CD14-positive monocyte (primary cell): ENCODE data around the gene ZFAND2B. TPM values are rescaled to one million over a fixed set of nuclear protein-coding genes. Genes with fewer than 3 reads are reported as not detected.

Experiments used
- DNase-seq, 3 donors: peaks; one replicate each; pipeline ENCODE4 v3.0.0-alpha.2; 2011 to 2022
- H2AFZ ChIP-seq: 2 replicates; pipeline ENCODE4 v1.6.0; 2012; ENCODE audit warnings: mild to moderate bottlenecking, low read depth, low read length, inconsistent platforms; ENCODE audit not compliant: insufficient read depth, poor library complexity, severe bottlenecking
- H3K27ac ChIP-seq, 2 donors: 1 replicate in 1 of 2; 2 replicates in 1 of 2; pipeline ENCODE4 v1.5.1; 2012 to 2013; ENCODE audit warnings: low read length in 2 of 2, control low read depth in 1 of 2, inconsistent platforms in 1 of 2, low read depth in 1 of 2, mild to moderate bottlenecking in 1 of 2
- H3K27me3 ChIP-seq, 2 donors: one replicate each; pipeline versions ENCODE4 v1.6.0 to v1.6.1; 2011 to 2013; ENCODE audit warnings: low read length in 2 of 2; ENCODE audit not compliant: control insufficient read depth in 2 of 2, insufficient read depth in 2 of 2
- H3K36me3 ChIP-seq, 2 donors: replicated peaks in 1 of 2; 1 replicate in 1 of 2; 2 replicates in 1 of 2; pipeline versions ENCODE4 v1.5.1 to v1.6.1; 2012 to 2013; ENCODE audit warnings: low read length in 2 of 2, control low read depth in 1 of 2, inconsistent platforms in 1 of 2, mild to moderate bottlenecking in 1 of 2; ENCODE audit not compliant: insufficient read depth in 2 of 2, control insufficient read depth in 1 of 2
- H3K4me1 ChIP-seq, 2 donors: 1 replicate in 1 of 2; 2 replicates in 1 of 2; pipeline versions ENCODE4 v1.5.1 to v1.6.1; 2012 to 2013; ENCODE audit warnings: low read length in 2 of 2, control low read depth in 1 of 2, inconsistent platforms in 1 of 2, mild to moderate bottlenecking in 1 of 2, moderate library complexity in 1 of 2; ENCODE audit not compliant: insufficient read depth in 2 of 2, control insufficient read depth in 1 of 2
- H3K4me2 ChIP-seq: replicated peaks from 2 replicates; pipeline ENCODE3; 2012; ENCODE audit warnings: low read length, moderate library complexity, mild to moderate bottlenecking; ENCODE audit not compliant: poor library complexity, severe bottlenecking; ENCODE audit errors: extremely low read depth
- H3K4me3 ChIP-seq, 3 experiments: fragments of 200-600 bp in 1 of 3; sonication (generic) in 1 of 3; replicated peaks in 1 of 3; 1 replicate in 2 of 3; 2 replicates in 1 of 3; pipeline ENCODE4 v1.5.1; 2011 to 2013; ENCODE audit warnings: low read length in 3 of 3, mild to moderate bottlenecking in 3 of 3, control low read depth in 2 of 3, low read depth in 2 of 3, inconsistent platforms in 1 of 3, moderate library complexity in 1 of 3
- H3K79me2 ChIP-seq: 2 replicates; pipeline ENCODE4 v1.6.0; 2012; ENCODE audit warnings: mild to moderate bottlenecking, control low read depth, inconsistent platforms, low read length, moderate library complexity; ENCODE audit not compliant: insufficient read depth
- H3K9ac ChIP-seq: 2 replicates; pipeline ENCODE4 v1.6.0; 2017; ENCODE audit warnings: low read length, mild to moderate bottlenecking; ENCODE audit not compliant: insufficient read depth, poor library complexity, severe bottlenecking
- H3K9me3 ChIP-seq, 2 donors: replicated peaks in 1 of 2; 1 replicate in 1 of 2; 2 replicates in 1 of 2; pipeline versions ENCODE4 v1.5.1 to v1.6.1; 2012 to 2013; ENCODE audit warnings: low read length in 2 of 2, control low read depth in 1 of 2; ENCODE audit not compliant: control insufficient read depth in 1 of 2, insufficient read depth in 1 of 2
- H4K20me1 ChIP-seq: 2 replicates; pipeline ENCODE4 v1.6.0; 2012; ENCODE audit warnings: mild to moderate bottlenecking, low read length, control low read depth, moderate library complexity; ENCODE audit not compliant: insufficient read depth
- H3K27ac Mint-ChIP-seq, 7 donors: one replicate each; pipeline ENCODE4 v1.8.0; 2020; ENCODE audit warnings: mild to moderate bottlenecking in 7 of 7, mixed read lengths in 7 of 7, moderate library complexity in 6 of 7, inconsistent platforms in 2 of 7
- H3K27me3 Mint-ChIP-seq, 3 donors: one replicate each; pipeline ENCODE4 v1.8.0; 2021 to 2022; ENCODE audit warnings: low read depth in 3 of 3, mild to moderate bottlenecking in 3 of 3, mixed read lengths in 3 of 3, moderate library complexity in 3 of 3, inconsistent platforms in 1 of 3
- H3K36me3 Mint-ChIP-seq, 2 donors: one replicate each; pipeline ENCODE4 v1.8.0; 2020; ENCODE audit warnings: mixed read lengths in 2 of 2, inconsistent platforms in 1 of 2, mild to moderate bottlenecking in 1 of 2
- H3K4me1 Mint-ChIP-seq: one replicate; pipeline ENCODE4 v1.8.0; 2020; ENCODE audit warnings: mild to moderate bottlenecking, mixed read lengths
- H3K4me3 Mint-ChIP-seq, 2 donors: one replicate each; pipeline ENCODE4 v1.8.0; 2020; ENCODE audit warnings: mild to moderate bottlenecking in 2 of 2, mixed read lengths in 2 of 2, moderate library complexity in 1 of 2
- H3K9me3 Mint-ChIP-seq, 7 donors: one replicate each; pipeline ENCODE4 v1.8.0; 2020 to 2022; ENCODE audit warnings: mixed read lengths in 7 of 7, mild to moderate bottlenecking in 6 of 7, moderate library complexity in 6 of 7, inconsistent platforms in 2 of 7
- WGBS: methylation state at CpG from one replicate; pipeline ENCODE4 v1.1.5; 2013; ENCODE audit warnings: missing lambda C conversion rate; ENCODE audit not compliant: insufficient coverage; 5-methylcytosine and 5-hydroxymethylcytosine counted together
- intact Hi-C, 2 donors: fragments of 100-400 bp; cut with micrococcal nuclease; formaldehyde crosslinking; loops; one replicate each; pipeline versions ENCODE4 v1.15.0 to v1.15.1; 2023
- polyA plus RNA-seq, 3 donors: library from polyadenylated mRNA; depleted of rRNA in 1 of 3; unstranded in 2 of 3; stranded (reverse) in 1 of 3; fragments of 300-500 nt in 2 of 3; fragments of >200 nt in 1 of 3; fragmentation: Illumina TruSeq in 2 of 3; gene quantifications; 1 replicate in 2 of 3; 2 replicates in 1 of 3; pipeline ENCODE4 v1.2.3, GENCODE V29; 2012 to 2021
- TF ChIP-seq, protein P1 (sequence below): fragments of 200-600 bp; IDR thresholded peaks from one replicate; pipeline ENCODE4 v1.8.0; 2022; ENCODE audit warnings: antibody characterized with exemption, mild to moderate bottlenecking

ZFAND2B gene
- polyA plus RNA-seq, 3 donors = 45.7 to 98.9 (median 53.2) TPM

DNA sequence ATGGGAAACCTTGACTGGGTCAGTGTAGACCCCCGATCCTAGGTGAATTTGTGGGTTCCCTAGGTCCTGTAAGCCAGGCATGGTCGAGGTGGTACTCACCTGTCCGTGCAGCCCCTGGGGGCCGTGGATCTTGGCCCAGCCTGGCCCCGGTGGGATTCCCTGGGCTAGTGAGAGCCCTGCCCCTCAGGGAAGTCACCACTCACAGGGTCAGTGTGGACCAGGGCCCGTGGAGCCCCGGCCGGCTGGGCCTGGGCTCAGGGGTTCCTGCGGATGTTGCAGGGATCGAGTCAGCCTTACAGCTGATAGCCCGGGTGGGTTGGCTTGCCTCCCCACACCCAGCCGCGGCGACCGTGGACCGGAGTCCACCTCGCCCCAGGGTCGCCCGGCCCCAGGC lies 22.3 kb downstream of the ZFAND2B start:
- peaks cover 27% of the 10 kb centered on the region for H3K79me2 ChIP-seq
- intact Hi-C loops = loop anchor here in 1 of 2 donors (5.0 kb wide), 1 partner anchor 68 kb away; no protein-coding TSS in a partner anchor

DNA sequence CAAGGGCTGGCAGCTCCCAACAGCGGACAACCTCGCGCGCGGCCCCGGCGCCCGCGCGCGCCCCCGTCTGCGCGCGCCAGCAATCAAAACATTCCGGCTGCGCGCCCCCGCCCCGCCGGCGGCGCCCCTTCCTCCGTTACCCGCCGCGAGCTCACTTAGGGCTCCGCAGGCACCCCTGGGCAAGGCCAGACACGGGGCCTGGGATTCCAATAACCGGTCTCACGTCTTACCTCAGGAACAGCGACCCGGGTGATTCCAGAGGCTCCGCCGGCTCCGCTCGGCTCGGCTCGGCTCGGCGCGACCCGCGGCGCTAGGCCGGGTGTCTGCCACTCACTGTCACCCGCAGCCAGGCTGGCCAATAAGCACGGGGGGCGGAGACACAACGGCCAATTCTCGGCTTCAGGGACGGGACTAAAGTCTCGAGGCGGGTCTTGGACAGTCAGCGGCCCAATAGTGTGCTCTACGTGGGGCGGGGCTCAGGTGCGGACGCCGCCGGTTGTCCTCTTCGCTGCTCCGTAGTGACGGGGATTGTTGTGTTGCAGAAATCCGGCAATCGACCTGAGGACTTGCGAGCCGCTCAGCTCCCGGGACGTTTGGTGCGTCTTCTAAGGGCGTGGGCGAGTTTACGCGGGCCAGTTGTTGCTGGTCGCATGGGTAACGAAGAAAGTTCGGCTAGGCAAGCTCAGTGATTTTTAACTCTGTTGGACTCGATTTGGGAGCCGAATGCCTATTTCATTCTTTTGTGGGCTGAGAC lies 22.9 kb downstream of the ZFAND2B start, which contains the start of the genes ANKZF1 and ATG9A:
Gene ANKZF1, plus strand, starts transcription at position 502 of the 754 bp plus-strand sequence. CDS start 452 bp downstream, outside the sequence.
Gene ATG9A, minus strand, starts transcription at position 332 of the 754 bp plus-strand sequence. CDS start 1,612 bp downstream, outside the sequence.
- Histone ChIP-seq H3K79me2 (peaks cover 27% of the 10 kb centered on the region), H3K4me3 (peak within 1 kb of the TSS; percentile 80 to 89 (median 81)), H3K27me3 (peaks cover 0 to 12% of the 10 kb centered on the region in 2 donors), H3K4me1 (peaks cover 45 to 48% of the 10 kb centered on the region in 2 donors), H3K27ac (peak within 1 kb of the TSS; percentile 67 to 86), H3K9ac (peak within 1 kb of the TSS; percentile 89), H3K4me2 (peak within 1 kb of the TSS; percentile 96), H4K20me1 (peaks cover 50% of the 10 kb centered on the region), H3K36me3 (peaks cover 32 to 48% of the 10 kb centered on the region in 2 donors), H3K9me3 (no peaks in the 10 kb centered on the region), H2AFZ (peak within 1 kb of the TSS; percentile 82)
- H3K27ac Mint-ChIP-seq = peak within 1 kb of the TSS; percentile 88 to 99 (median 96)
- H3K27me3 Mint-ChIP-seq = peaks cover 16 to 26% (median 22%) of the 10 kb centered on the region in 3 donors
- under 1% methylated on average over 80 of the region's 80 CpGs for whole genome bisulfite sequencing
- peak; percentile 95 to 98 (median 96) for DNase-seq
- peaks cover 51% of the 10 kb centered on the region for H3K4me1 Mint-ChIP-seq
- peaks cover 54 to 63% of the 10 kb centered on the region in 2 donors for H3K36me3 Mint-ChIP-seq
- H3K4me3 Mint-ChIP-seq = peak within 1 kb of the TSS; percentile 95 to 98
- intact Hi-C loops = loop anchor here (2.0 to 5.0 kb wide), 2 partner anchors 19 to 68 kb away; no protein-coding TSS in a partner anchor
- peaks cover 0 to 9% (median 0%) of the 10 kb centered on the region in 7 donors for H3K9me3 Mint-ChIP-seq
- TF ChIP-seq, protein P1, sequence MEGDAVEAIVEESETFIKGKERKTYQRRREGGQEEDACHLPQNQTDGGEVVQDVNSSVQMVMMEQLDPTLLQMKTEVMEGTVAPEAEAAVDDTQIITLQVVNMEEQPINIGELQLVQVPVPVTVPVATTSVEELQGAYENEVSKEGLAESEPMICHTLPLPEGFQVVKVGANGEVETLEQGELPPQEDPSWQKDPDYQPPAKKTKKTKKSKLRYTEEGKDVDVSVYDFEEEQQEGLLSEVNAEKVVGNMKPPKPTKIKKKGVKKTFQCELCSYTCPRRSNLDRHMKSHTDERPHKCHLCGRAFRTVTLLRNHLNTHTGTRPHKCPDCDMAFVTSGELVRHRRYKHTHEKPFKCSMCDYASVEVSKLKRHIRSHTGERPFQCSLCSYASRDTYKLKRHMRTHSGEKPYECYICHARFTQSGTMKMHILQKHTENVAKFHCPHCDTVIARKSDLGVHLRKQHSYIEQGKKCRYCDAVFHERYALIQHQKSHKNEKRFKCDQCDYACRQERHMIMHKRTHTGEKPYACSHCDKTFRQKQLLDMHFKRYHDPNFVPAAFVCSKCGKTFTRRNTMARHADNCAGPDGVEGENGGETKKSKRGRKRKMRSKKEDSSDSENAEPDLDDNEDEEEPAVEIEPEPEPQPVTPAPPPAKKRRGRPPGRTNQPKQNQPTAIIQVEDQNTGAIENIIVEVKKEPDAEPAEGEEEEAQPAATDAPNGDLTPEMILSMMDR = no peak

More for the DNA sequence above, 22.3 kb downstream of the ZFAND2B start:
- H3K9me3 ChIP-seq = no peaks in the 10 kb centered on the region
- peak overlapping the region; percentile 82 for H2AFZ ChIP-seq
- H3K4me1 ChIP-seq = peaks cover 45 to 50% of the 10 kb centered on the region in 2 donors
- Mint-ChIP-seq H3K4me1 (peaks cover 53% of the 10 kb centered on the region), H3K9me3 (peaks cover 0 to 15% (median 6%) of the 10 kb centered on the region in 7 donors), H3K27me3 (peaks cover 21 to 32% (median 25%) of the 10 kb centered on the region in 3 donors), H3K36me3 (peaks cover 54 to 63% of the 10 kb centered on the region in 2 donors), H3K27ac (peak overlapping the region; percentile 18 to 88 (median 68)), H3K4me3 (peak overlapping the region; percentile 95 to 98)
- H3K9ac ChIP-seq = peak overlapping the region; percentile 89
- peak overlapping the region; percentile 96 for H3K4me2 ChIP-seq
- H3K27me3 ChIP-seq = peaks cover 0 to 18% of the 10 kb centered on the region in 2 donors
- peak overlapping the region; percentile 80 to 89 (median 81) for H3K4me3 ChIP-seq
- TF ChIP-seq, protein P1 = no peak
- 1% methylated on average over 19 of the region's 19 CpGs for WGBS
- no peak for DNase-seq
- H3K27ac ChIP-seq = peak overlapping the region in 1 of 2 donors; percentile 86
- H4K20me1 ChIP-seq = peaks cover 56% of the 10 kb centered on the region
- H3K36me3 ChIP-seq = peaks cover 32 to 48% of the 10 kb centered on the region in 2 donors
